GM13976 (cell line): Measurements from ENCODE around the gene CBX8.
"Not testable (repeated sequence)": the region's sequence is repeated elsewhere in the genome, so short reads cannot be mapped to it uniquely, and the experiment has no call there.

Experiments
- DNase-seq: peaks from one replicate; pipeline ENCODE4 v3.0.0; 2012; ENCODE audit warnings: low spot score
- in situ Hi-C: fragments of 300-500 bp; cut with MboI; formaldehyde crosslinking; loops from one replicate; pipeline ENCODE4 v1.12.0; 2022; ENCODE audit warnings: low sequenced_read_pairs, mixed read lengths, inconsistent platforms; ENCODE audit not compliant: unreplicated experiment
- TF ChIP-seq, protein P1 (sequence below): IDR thresholded peaks from 2 replicates; pipeline ENCODE4 v1.5.1; 2012; ENCODE audit warnings: borderline replicate concordance, mild to moderate bottlenecking; ENCODE audit not compliant: insufficient read depth; ENCODE audit errors: extremely low read depth, missing control alignments, control extremely low read depth

CBX8 gene

DNA sequence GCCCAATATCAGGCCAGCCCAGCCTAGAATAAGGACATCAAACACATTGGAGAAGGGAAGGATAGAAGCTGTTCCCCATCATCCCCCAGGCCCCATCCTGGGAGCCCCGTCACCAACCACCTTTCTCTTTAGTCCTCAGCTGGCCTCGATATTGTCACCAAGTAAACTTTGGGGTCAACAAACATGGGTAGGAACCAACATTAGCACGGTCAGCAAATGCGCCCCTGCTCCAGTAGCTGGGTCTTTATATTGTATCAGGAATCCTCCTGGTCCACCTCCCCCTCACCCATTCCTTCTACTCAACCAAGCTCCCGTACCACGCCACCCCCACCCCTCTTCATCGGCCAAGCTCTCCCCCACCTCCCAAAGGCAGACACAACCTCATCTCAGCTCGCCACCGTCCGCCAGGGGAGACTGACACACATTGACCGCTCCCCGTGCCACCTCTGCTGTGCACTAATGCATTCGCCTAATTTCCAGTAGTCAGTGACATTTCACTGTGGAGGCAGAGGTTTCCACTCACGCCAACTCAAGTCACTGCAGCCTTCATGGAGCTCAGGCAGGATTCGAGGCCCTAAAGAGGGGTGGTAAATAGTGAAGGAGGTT, 39.6 kb downstream of the CBX8 start:
- in situ Hi-C loops, result no loop called here
- TF ChIP-seq, protein P1, sequence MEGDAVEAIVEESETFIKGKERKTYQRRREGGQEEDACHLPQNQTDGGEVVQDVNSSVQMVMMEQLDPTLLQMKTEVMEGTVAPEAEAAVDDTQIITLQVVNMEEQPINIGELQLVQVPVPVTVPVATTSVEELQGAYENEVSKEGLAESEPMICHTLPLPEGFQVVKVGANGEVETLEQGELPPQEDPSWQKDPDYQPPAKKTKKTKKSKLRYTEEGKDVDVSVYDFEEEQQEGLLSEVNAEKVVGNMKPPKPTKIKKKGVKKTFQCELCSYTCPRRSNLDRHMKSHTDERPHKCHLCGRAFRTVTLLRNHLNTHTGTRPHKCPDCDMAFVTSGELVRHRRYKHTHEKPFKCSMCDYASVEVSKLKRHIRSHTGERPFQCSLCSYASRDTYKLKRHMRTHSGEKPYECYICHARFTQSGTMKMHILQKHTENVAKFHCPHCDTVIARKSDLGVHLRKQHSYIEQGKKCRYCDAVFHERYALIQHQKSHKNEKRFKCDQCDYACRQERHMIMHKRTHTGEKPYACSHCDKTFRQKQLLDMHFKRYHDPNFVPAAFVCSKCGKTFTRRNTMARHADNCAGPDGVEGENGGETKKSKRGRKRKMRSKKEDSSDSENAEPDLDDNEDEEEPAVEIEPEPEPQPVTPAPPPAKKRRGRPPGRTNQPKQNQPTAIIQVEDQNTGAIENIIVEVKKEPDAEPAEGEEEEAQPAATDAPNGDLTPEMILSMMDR, result no peak
- no peak for DNase-seq

GRCh38 chr17:79755591-79755990, 41.3 kb downstream of the CBX8 start:
- TF ChIP-seq, protein P1, result no peak
- no peak for DNase-seq
- in situ Hi-C loops, result no loop called here

DNA sequence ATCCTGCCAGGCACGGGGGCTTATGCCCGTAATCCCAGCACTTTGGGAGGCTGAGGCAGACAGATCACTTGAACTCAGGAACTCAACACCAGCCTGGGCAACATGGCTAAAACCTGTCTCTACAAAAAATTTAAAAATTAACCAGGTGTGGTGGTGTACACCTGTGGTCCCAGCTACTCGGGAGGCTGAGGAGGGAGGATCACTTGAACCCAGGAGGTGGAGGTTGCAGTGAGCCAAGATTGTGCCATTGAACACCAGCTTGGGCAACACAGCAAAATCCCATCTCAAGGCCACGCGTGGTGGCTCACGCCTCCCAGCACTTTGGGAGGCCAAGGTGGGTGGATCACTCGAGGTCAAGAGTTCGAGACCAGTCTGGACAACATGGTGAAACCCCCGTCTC, 42.0 kb downstream of the CBX8 start:
- DNase-seq, in situ Hi-C loops: not testable (repeated sequence)

DNA sequence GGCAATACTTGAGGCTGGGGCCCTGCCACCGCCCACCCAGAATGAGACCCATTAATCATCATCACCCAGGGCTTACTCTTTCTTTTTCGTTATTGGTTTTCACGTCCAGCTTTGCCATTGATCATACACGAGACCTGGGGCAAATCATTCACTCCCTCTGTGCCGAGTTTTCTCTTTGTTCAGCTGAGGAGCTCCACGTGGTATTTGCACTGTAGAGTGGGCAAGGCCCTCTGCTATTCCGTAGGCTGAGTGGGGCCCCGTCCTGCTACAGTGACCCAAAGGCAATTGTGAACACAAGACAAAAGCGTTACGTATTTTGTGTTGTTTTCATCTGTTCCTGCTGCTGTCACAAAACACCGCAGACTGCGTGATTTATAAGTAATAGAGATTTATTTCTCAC, 42.5 kb downstream of the CBX8 start:
- in situ Hi-C loops, result no loop called here
- TF ChIP-seq, protein P1, result no peak

DNA sequence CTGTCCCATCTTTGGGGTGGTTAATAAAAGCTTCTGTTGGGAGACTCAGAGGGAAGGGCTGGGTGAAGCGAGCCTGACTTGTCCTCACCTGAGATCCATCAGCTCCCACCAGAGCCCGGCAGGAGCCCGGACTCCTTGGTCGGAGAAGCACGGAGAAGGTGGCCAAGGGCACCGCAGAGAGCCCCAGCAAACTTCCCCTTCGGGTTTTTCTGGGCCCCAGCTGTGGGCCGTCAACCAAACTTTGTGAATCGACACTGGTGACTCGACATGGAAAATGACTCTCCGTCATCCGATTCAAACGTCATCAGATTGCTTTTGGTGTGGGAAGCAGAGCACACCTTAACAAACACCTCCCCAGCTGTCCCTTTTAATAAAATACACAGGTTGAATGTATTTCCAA, 44.7 kb downstream of the CBX8 start:
- in situ Hi-C loops, result no loop called here
- no peak for DNase-seq
- TF ChIP-seq, protein P1, result no peak

More for the DNA sequence above, 42.5 kb downstream of the CBX8 start:
- DNase-seq, result no peak

- TF ChIP-seq, protein P1, result no peak
- no peak for DNase-seq
- in situ Hi-C loops, result no loop called here
Observed at GRCh38 chr17:79750650-79751545, 46.0 kb downstream of the CBX8 start.

DNA sequence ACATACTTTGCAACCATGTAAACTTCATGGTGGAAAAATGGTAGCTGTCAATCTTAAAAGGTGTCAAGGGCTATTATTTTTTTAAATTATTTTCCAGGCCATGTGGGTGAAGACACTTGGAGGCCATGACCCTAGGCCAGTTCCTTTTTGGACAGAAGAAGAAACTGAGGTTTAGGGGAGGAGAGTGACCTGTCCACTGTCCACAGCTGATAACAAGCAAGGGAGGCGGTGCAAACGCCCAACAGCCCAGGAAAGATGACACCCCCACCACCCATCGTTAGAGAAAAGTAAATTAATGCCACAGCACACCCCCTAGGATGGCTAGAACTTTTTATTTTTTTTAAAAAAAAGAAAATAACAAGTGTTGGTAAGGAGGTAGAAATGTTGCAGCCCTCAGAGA, 46.9 kb downstream of the CBX8 start:
- DNase-seq, result no peak
- TF ChIP-seq, protein P1, result no peak
- in situ Hi-C loops, result no loop called here
